HK-2 (cell line): ENCODE results near the gene HNF1A.
"Not testable (repeated sequence)": the region's sequence is repeated elsewhere in the genome, so short reads cannot be mapped to it uniquely, and the experiment has no call there.

ENCODE experiments used
- DNase-seq: peaks from one replicate; pipeline ENCODE4 v3.0.0-alpha.2; 2018; ENCODE audit not compliant: unreplicated experiment

HNF1A gene

DNA sequence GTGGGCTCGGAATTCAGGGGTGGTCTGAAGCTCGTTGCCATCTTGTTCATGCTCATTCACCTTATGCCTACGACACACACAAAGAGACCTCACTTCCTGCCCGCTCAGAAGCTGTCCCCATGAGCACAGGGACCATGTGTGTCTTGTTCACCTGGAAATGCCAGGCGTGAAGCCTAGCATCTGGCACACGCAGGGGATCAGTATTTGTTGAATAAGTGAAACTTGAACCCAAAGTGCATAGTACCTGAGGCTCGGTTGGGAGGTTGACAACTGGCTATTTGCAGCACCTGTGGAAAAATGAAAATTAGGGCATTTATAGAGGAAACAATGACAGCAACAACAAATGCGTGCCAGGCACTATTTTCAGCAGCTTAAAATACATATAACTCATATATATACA is 32.5 kb downstream of the HNF1A start:
- no peak for DNase-seq

DNA sequence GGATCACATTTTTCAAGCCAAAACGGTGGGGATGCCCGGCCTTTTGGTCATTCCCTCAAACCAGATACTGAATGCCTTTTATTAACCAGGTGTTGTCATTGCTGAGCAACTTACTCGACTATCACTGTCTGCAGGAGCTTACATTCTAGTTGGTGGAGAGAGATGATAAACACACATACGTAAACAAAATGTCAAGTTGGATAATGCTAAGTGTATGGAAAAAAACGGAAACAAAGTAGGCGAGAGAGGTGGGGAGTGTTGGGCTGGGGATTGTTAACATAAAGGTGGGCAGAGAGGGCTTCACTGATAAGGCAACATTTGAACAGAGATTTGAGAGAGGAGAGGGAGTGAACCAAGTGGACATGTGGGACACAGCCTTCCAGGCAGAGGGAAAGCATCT is 33.5 kb downstream of the HNF1A start:
- DNase-seq: no peak

DNA sequence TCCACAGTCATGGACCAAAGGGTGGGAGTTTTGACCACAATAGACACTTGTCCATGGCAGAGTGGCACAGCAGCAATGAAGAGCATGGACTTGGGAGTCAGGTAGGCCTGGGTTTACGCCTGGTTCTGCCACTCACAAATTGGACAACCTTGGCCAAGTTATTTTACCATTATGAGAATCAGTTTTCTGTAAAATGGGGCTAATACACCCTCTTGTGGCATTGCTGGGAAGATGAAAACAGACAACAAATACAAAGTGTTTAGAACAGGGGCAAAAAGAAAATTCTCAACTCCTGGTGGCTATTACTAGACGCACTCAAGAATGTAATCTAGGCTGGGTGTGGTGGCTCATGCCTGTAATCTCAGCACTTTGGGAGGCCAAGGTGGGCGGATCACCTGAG is 35.4 kb downstream of the HNF1A start:
- DNase-seq: no peak

DNA sequence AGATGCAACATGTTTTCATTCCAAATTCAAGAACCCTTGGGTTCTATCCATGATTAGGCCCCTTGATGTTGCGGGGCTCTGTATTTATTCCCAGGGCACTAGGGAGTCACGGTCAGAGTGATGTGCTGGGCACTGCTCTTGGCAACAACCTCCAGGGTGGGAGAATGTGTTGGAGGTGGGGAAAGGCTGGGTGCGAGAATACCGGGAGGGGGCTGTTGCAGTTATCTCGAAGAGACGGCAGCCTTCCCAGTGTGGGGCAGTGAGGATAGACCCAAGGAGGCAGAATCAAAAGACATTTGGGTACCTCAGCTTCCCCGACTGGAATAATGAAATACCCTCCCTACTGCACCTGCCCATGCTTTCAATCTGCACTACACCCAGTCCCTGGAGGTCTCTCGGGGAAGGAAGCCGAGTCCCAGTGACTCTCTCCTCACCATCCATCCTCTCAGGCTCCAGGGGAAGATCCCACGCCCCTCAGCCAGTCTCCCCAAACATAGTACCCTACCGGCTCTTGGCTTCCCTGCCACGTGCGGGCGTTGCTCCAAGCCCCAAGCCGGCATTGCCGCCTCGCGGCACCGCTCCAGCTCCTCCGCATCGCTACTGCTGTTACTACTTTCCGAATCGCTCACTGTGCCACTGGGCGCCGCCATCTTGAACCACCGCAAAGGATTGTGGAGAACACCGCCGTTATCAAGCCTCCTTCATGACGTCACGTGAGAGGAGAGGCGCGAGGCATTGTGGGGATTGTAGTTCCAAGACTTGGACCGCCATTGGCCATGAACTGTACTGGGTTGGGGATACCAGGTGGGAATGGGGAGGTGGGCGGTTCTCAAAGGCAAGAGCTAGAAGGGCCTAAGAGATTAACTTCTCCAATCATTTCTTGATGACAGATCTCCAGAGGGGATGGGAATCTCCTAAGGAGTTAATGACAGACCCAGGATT is 37.8 kb downstream of the HNF1A start, which contains the start of gene C12orf43:
TSS of gene C12orf43 (minus strand) at position 663 of the 942 bp plus-strand sequence. CDS start at position 650, 13 bp downstream.
- peak; percentile 87 for DNase-seq

DNA sequence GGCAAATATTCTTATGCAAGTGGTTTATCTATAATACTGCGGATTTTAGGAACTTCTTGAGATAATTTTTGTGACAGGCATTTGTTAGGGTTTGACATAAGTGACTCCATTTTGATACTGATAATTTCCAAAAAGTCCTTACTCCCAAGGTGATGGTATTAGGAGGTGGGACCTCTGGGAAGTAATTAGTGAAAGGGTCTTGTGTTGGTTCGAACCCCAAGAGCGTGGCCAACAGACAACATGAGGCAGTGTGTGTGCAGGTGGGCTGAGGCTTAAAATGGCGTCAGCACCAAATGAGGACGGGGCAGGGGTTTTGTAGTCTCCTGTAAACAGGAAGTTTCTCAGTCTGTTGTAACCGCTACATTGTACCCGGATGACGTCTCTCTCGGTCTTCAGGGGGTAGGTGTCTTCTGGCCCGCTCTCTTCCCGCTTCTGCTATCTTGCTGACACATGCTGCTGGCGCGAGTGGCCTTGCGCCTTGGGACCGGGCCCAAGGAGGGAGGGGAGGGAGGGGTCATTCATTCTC is 39.7 kb downstream of the HNF1A start:
- DNase-seq: no peak

DNA sequence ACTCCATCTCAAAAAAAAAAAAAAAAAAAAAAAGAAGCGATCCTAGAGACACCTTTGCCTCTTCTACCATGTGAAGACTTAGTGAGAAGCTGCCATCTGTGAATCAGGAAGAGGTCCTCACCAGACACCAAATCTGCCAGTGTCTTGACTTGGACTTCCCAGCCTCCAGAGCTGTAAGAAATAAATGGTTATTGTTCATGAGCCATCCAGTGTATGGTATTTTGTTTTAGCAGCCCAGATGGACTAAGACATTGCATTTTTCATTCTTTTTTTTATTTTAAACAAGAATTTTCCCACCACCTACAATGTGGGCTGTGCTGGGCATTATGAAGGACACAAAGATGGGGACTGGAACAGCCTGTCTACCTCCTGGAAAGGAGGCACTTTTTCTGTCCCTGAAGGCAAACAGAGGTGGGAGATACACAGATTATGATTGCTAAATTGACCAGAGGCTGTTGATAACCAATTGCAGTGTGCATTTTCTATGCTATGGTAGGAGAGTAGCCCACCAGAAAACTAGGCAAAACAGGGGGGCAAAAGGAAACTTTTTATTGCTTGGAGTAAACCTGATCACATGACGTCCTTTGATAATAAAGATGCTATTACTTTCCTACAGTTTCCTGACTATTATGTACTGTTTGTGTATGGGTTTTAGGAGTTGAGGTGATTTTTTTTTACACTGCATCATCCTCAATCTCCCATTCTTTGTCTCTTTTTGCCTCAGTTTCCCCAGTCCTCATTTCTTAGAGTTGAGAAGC is 40.7 kb downstream of the HNF1A start:
- no peak for DNase-seq

DNA sequence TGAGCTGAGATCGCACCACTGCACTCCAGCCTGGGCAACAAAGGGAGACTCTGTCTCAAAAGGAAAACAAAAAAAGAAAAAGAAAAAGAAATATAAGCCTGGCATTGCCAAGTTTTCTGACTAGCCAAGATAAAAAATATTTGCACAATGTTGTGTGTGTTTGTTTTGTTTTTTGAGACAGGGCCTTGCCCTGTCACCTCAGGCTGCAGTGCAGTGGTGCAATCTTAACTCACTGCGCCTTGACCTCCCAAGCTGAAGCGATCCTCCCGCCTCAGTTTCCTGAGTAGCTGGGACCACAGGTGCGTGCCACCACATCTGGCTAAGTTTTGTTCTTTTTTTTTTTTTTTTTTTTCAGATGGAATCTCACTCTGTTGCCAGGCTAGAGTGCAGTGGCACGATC is 43.4 kb downstream of the HNF1A start:
- no peak for DNase-seq

DNA sequence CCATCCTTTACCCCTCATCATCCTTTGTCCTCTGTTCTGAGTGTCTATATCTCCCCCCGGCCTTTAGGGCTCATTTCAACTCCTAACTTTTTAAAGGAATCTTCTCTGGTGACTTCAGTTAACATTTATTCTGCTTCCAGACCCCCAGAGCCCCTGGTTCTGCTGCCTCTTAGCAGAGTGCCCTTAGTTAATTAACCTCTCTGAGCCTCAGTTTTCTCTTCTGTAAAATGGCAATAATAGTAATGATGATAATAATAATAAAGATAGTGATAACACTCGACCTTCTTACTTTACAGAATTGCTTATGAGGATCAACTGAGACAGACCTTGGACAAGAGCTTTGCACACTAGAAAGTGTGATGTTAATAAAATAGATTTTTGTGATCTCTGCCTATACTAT is 44.4 kb downstream of the HNF1A start:
- DNase-seq: no peak

DNA sequence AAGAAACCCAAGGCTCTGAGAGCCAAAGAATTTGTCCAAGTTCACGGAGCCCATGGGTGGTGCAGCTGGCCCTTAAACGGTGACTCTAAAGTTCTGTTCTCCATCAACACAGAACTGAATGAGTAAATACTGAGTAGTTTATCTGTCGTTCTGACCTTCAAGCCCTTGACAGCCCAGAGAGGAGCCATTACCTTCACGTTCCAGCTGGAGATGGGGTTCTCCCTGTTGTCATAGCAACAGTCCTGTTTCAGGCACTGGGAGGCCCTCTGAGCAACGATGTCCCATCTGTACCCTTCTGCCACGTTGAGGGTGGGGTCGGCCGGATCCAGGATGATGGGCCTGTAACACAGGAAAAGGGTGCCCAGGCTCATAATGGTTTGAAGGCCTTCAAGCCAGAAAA is 45.5 kb downstream of the HNF1A start:
- no peak for DNase-seq

DNA sequence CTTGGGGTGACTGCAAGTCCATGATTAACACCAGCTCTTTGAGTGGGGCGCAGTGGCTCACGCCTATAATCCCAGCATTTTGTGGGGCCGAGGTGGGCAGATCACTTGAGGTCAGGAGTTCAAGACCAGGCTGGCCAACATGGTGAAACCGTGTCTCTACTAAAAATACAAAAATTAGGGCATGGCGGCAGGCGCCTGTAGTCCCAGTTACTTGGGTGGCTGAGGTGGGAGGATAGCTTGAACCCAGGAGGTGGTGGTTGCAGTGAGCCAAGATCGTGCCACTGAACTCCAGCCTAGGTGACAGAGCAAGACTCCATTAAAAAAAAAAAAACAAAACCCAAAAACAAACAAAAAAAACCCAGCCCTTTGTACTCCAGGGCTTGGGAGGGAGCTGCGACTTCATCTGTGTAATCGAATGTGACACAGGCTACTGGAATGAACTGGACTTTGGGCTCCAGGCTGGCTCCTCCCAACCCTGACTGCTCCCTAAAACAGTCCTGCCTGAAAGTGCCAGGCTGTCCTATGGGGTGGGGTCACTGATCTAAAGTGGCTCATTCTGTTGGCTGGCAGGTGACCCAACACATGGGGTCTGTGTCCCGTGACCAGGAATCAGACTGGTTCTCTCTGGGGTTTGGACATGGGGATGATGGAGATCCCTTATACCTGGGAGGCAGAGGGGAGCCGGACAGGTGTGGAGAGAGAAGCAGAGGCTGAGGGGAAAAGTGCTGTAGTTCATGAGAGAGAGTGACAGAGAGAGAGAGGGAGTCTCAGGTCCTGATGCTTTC is 47.3 kb downstream of the HNF1A start:
- DNase-seq: no peak

DNA sequence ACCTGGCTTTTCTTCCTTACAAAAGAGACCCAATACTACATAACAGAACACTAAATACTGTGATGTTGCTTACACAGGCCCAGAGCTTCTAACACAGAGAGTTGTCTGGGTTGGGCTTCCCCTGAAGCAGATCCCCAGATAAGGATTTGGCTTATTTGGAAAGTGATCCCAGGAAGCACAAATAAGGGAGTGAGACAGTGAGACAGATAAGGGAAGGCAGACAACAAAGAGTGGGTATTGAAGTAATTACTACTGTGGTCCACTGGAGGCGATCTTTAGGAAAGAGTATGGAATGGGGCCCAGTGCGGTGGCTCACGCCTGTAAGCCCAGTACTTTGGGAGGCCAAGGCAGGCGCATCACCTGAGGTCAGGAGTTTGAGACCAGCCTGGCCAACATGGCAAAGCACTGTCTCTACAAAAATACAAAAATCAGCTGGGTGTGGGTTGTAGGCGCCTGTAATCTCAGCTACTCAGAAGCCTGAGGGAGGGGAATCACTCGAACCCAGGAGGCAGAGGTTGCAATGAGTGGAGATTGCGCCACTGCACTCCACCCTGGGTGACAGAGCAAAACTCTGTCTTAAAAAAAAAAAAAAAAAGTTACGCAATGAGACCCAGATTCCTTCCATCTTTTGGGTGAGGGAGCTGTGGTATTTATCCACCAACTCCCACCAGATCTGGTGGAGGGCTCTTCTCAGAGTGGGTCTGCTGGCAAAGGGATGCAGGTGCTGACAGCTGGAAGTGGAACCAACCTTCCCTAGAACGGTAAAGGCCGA is 48.1 kb downstream of the HNF1A start:
- no peak for DNase-seq

DNA sequence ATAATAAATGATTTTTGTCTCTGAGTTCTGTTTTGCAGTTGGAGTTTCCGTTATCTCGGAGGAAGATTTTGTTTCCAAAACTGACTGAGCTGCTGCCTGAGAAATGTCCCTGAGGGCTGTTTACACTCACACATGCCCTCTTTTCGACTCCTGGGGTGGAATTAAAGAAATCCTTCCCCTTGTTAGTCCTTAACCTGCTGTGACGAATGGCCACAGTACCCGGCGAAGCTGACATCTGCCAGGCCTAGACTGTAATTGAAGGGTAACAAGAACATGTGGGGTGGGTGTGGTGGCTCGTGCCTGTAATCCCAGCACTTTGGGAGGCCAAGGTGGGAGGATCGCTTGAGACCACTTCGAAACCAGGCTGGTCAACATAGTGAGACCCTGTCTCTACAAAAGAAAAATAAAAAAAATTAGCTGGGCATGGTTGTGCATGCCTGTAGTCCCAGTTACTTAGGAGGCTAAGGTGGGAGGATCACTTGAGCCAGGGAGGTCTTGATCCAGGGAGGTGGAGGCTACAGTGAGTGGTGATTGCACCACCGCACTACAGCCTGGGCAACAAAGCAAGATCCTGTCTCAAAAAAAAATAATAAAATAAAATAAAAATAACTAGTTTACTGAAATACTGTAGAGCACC is 52.4 kb downstream of the HNF1A start:
- DNase-seq: no peak

DNA sequence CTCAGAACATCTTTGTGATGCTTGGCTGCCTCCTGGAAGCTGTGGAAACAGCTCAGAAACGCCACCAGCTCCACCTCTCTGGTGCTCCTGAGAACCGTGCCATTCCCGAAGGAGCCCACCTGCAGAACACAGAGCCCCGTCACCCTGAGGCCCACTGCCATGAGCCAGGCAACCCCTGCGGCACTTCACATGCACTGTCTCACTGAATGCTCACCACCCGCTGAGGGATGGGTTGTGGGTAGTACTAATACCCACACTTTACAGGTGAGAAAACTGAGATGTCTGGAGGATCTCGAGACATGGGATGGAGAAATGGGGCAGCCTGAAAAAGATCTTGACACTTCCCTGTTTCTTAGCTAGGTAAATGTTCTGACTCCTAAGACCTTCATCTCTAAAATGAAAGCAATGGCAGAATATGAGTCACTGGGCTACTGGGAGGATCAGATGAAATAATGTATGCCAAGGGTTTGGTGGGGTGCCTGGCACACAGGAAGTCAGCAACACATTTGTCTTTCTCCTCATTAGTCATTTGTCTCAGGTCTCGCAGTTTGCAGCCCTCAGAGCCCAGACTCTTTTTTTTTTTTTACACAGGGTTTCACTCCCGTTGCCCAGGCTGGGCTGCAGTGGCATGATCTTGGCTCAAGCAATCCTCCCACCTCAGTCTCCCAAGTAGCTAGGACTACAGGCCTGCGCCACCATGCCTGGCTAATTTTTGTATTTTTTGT is 55.4 kb downstream of the HNF1A start:
- DNase-seq: peak; percentile 37

DNA sequence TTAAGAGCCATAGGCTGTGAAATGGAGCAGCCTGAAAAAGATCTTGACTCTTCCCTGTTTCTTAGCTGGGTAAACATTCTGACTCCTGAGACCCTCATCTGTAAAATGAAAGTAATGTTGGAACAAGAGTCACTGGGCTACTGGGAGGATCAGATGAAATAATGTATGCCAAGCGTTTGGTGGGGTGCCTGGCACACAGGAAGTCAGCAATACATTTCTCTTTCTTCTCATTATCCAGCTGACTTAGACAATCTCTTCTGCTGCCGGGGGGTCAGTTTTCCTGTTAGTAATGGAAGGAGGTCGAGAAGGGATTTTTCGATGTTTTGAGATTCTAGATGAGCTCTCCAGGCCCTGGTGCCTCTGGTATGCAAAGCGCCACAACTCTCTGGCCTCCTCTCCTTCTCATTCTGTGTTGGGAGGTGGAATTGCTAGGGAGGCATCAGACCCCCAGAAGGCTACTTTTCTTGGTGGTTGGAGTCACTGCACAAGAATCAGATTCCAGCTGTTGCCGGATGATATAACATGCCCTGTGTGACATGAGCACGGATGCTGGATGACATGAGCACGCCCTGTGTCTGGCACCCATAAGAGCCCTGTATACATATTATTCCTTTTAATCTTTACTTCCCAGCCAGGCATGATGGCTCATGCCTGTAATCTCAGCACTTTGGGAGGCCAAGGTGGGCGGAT is 56.4 kb downstream of the HNF1A start:
- no peak for DNase-seq

DNA sequence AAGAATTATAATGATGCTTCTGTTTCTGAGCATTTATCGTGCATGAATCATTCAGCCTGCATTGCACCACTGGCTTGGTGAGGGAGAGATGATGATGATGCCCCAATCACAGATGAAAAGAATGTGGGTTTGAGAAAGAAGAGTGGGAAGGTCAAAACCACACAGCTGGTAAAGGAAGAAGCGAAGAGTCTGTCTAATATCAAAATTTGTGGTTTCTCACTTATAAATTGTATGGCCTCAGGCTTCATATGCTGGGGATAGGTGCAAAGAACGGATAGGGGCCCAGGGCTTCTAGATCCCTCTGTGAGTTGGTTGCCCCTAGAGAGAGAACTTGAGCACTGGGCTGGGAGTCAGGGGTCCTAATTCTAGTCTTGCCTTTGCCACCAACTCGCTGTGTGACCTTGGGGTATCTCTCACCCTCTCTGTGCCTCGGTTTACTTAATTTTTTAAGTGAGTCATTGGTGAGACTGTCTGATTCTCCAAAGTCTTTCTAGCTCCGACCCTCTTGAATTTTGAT is 58.5 kb downstream of the HNF1A start:
- DNase-seq: no peak

DNA sequence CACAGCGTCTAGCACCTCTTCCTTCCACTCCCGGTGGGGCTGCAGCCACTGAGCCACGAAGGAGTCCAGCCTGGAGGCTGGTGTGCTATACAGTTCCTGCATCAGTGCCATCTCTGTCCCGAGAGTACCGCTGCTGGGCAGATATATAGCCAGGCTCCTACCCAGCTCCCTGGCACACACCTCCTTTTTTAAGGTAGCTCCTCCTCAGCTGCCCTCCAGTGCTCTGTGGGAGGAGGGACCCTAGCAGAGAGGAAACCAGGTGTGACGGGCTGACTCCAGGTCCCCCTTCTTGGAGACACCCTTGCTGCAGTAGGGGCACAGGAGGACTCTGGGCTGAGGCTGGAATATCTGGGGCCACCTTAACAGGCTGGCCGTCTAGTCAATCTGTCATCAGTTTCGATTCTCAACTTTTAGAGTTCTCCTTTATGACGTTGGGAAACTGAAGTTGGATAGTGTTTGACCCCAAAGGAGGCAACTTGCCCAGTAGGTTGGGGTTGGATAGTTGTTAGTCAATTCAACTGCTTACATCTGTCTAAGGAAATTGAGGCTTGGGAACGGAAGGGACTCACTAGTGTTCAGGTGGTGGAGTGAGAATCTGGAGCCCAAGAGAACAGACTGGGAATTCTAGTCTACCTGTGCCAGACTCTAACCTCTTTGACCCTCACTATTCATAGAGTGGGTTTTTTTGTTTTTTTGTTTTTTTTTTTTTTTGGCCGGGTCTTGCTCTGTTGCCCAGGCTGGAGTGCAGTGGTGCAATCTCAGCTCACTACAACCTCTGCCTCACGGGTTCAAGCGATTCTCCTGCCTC is 60.7 kb downstream of the HNF1A start, which contains the start of gene OASL:
TSS of gene OASL (minus strand) at position 386 of the 808 bp plus-strand sequence. CDS start at position 111, 275 bp downstream.
- peak; percentile 7 for DNase-seq

DNA sequence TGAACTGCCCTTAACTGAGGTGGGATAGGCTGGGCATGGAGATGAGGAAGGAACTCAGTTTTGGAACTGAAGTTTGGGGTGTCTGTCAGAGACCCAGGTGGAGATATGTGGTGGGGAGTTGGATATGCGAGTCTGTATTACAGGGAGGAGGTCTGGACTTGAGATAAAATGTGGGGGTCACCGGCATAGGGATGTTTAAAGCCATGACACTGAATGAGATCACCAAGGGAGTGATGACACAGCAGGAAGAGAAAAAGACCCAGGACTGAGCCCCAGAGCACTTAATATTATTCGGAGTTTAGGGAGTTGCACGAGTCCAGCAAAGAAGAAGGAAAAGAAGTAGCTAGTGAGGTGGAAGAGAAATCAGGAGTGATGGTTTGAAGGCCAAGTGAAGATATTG is 64.7 kb downstream of the HNF1A start:
- DNase-seq: no peak

DNA sequence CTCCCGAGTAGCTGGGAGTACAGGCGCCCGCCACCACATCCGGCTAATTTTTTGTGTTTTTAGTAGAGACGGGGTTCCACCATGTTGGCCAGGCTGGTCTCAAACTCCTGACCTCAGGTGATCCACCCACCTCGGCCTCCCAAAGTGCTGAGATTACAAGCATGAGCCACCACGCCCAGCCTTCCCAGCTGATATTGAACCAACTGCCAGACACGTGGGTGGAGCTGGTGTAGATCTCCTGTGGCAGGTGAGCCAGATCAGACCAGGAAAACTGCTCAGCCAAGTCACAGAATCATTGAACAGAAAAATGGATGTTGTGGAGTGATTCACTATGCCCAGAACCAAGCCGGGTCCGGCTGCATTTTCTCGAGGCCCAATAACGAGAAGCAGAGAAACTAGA is 69.1 kb downstream of the HNF1A start:
- not testable (repeated sequence) for DNase-seq
